GM18858 (cell line): Measurements from ENCODE around the gene HEXB.

Experiments
- ATAC-seq: cut with Tn5 transposase; IDR thresholded peaks from one replicate; pipeline ENCODE4 v1.9.1; 2021; ENCODE audit not compliant: unreplicated experiment

HEXB gene

DNA sequence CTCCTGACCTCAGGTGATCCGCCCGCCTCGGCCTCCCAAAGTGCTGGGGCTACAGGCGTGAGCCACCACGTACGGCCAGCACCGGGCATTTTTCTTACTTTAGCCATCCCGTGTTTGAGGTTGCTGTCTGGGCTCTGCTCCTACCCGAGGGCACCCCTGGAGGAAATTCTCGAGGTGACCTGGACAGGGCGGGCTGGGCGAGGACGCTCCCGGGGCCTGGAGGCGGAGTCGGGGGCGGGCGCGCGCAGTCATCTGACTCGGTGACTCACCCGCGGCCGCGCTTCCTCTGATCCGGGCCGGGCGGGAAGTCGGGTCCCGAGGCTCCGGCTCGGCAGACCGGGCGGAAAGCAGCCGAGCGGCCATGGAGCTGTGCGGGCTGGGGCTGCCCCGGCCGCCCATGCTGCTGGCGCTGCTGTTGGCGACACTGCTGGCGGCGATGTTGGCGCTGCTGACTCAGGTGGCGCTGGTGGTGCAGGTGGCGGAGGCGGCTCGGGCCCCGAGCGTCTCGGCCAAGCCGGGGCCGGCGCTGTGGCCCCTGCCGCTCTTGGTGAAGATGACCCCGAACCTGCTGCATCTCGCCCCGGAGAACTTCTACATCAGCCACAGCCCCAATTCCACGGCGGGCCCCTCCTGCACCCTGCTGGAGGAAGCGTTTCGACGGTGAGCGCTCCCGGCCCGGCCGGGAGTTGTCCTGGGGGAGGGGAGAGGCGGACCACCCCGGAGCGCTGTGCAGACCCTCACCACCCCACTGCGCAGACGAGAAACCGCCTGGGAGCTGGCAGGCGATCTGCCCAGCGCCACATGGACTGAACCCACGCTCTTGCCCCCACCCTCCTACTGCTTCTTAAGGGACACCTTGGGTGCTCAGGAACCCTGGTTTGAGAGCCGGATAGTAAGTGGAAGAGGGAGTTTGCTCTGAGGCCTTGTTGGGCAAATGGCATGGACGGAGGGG is at the start of gene HEXB:
HEXB (plus strand) TSS at position 334 of the 952 bp plus-strand sequence; CDS start at position 362, 28 bp downstream.
- peak; percentile 60 for ATAC-seq

DNA sequence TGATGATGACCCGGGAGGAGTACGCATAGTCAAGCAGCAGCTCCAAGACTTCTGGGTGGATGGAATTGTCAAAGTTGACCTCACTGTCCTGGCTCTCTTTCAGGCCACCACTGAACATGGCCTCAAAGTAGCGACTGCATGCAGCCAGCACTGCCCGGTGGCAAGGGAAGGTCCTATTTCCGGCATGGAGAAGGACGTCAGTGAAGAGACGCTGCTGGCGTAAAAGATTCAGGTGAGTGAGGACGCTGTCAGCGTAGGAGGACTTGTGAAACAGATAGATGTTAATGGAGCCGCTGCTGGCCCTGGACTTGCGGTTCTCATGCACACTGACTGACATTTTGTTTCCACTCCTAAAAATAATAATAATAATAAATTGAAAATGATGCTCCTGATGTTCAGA is 48.9 kb upstream of the HEXB start:
- ATAC-seq: no peak

DNA sequence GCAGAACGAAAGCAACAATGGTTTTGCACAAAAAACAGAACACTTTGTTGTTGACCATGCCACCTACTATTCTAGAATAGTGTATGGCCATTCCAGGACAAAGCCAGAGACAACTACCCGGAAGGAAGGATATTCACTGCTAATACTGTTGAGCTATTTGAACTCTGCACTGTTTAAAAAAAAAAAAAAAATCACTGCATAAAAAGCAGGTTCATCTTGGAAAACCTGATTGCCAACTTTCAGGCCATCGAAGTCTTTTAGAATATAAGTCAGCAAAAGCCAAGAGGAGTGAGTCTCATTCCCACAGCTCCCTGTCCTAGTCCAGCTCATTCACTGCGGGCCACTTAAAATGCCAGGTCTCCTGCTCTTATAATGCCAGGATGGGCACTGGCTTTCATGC is 48.5 kb upstream of the HEXB start:
- ATAC-seq: no peak

DNA sequence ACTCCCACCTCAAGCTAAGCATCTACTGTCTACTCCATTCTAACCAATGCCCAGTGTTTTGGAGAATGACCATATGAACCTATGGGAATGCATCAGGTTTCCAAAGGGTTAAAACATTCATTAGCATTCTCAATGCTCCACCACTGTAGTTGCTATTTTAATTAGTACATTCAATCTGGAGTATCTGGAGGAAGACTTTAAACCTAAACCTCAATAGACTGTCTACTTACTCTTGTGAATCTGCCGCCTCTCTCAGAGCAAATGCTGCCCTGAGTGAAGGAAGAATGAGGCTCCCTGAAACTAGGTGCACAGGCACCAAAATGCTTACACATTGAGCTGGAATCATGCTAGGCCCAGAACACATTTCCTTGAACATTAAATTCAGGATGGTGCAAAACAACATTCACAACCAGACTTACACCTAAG is 46.5 kb upstream of the HEXB start:
- ATAC-seq: no peak

DNA sequence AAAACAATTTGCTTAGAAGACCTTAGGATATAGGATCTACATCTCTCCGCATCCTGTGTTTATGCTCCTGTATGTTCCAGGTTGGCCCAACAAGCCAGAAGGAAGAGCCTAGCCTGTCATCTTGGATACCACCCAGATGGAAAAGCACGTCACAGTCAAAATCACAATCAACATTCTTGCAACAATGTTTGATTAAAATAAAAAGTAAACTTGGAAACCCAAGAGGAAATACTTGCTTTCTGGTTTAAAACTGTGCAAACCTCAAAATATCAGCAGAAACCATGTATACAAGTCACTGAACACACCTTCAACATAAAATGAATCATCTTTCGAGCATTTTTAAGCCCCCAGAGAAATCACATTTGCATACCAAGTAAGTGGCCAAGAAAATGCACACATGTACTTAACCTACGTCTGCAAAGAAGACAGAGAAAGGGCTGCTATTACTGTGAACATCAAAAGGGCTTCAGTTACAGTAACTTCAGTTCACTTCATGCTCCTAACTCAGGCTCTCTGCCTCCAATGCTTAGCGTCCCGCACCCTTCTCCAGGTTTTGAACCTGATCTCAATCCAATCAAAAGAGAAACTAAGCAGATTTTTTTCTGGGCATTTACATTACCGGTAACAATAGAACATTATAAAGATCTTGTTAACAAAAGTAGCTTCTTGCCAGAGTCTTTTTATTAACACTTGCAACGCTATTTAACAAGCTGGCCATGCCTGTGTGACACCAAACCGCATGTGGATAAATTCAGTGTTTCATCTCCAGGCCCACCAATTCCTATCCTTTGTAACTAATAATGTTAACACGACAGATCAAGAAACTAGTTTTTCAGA is 45.8 kb upstream of the HEXB start:
- peak; percentile 30 for ATAC-seq

DNA sequence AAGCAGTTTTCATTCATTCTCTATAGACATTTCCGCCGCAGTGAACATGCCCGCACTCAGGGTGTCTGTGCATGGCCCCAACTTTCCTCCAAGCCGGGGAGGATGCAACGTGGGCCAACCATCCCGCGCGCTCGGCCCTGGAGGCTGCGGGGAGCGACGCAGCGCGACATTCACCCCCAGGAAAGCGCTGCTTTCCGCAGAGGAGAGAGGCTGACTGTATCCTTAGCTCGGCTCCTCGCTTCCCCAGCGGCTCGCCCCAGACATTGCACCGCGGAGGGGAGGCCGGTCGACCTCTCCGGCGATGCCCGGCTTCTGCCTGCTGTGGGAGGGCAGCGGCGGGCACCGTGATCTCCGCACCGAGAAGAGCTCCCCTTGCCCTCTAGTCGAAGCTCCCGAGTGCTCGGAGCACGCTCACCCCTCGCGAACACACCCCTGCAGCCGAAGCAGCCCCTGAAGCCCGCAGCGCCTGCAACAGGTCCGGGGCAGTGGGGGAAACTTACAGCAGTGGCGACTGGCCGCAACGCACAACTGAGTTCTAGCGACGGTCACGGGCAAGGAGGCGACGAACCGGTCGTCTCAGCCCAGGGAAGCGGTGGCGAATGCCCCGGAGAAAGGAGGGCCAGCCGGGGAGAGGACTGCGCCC is 45.1 kb upstream of the HEXB start:
- peak; percentile 1 for ATAC-seq

DNA sequence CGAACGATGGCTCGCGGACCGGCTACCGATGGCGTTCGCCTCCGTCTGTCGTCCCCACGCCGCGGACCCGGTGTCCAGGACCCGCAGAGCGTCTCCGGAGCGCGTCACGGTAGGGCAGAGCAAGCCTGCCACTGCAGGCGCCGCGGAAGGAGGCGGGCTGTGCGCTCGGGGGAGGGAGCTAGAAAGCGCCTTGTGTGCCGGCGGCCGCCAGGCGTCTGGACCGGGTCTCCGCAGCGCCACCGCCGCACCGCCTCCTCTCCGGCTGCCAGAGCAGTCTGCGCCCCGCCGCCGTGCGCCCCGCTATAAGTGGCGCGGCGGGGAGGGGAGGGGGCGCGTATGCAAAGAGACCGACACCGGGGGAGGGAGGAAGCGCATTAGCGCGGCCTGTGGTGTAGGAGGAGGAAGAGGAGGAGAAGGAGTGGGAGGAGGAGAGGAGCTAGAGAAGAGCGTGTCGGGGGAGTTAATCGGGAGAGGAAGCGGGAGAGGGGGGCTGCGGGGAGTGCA is 44.5 kb upstream of the HEXB start, which contains the start of gene ENC1:
ENC1 (minus strand) TSS at position 279 of the 504 bp plus-strand sequence. CDS start 4,243 bp downstream, outside the sequence.
- ATAC-seq: peak; percentile 47

- ATAC-seq: no peak
These were observed 43.9 kb upstream of the HEXB start for GRCh38 chr5:74640954-74641734.

GRCh38 chr5:74641735-74642542 is 43.1 kb upstream of the HEXB start:
- ATAC-seq: no peak

DNA sequence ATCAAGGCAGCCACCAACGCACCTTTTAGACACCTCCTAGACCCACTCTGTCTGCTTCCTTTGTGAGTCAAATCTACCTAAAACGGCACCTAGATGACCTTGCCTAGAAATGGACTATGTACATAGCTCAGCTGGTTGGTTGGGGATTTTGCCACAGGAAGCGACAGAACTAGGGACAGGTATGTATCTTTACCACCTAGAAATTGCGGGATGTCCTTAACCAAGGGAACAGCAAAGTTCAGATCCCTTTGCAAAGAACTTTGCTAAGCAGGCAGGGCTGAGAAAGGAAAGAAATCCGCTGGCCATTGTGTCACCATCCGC is 42.5 kb upstream of the HEXB start:
- no peak for ATAC-seq

- no peak for ATAC-seq
These were observed 41.9 kb upstream of the HEXB start for GRCh38 chr5:74643111-74643562.

DNA sequence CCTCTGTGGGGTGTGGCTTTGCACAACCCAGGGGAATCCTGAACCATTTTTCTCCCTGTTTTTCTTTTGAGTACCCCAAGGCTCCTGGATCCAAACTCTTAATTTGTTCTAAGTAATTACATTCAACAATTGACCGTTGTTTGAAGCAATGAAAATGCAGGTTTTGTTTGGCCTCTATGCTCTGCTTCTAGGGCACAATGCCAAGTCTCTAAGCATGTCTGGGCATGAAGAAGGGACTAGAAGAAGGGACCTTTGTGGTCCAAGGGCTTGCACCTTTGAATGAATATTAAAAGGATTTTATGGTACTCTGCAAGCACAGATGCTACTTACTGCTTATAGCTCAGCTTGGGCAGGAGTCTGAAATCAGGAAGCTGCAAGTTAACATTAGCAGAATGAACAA is 37.9 kb upstream of the HEXB start:
- no peak for ATAC-seq

- ATAC-seq: no peak
These were observed 36.2 kb upstream of the HEXB start for GRCh38 chr5:74648835-74649293.

GRCh38 chr5:74649421-74649973 is 35.5 kb upstream of the HEXB start:
- no peak for ATAC-seq

GRCh38 chr5:74651710-74652109 is 33.3 kb upstream of the HEXB start:
- ATAC-seq: no peak

GRCh38 chr5:74652576-74652975 is 32.5 kb upstream of the HEXB start:
- no peak for ATAC-seq

DNA sequence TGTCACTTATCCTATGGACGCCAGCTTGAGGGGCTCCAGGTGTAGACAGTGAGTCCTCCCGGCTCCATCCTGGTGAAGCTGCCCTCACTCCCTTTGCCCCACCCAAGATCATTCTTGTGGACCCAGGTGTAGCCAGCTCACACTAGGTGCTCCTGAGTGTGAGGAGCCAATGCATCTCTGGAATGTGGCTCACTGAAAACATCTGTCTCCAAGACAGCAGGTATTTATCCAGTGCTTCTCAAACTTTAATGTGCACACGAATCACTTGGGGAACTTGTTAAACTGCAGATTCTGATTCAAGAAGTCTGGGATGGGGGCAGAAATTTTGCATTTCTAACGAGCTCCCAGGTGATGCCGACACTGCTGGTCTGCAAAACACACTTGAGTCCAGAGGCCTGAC is 31.0 kb upstream of the HEXB start:
- no peak for ATAC-seq

DNA sequence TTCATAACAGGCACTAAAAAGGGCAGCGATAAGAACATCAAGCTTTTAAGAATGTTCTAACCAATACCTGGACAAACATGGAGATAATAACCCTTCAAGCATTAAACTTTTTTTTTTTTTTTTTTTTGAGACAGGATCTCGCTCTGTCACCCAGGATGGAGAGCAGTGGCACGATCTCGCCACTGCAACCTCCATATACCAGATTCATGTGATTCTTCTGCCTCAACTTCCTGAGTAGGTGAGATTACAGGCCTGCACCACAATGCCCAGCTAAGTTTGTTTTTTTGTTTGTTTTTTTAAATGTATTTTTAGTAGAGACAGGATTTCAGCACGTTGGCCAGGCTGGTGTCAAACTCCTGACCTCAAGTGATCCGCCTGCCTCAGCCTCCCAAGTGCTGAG is 29.8 kb upstream of the HEXB start:
- no peak for ATAC-seq

- ATAC-seq: no peak
These were observed 29.3 kb upstream of the HEXB start for GRCh38 chr5:74655716-74656115.
